ENCODE data around the gene SLC3A2.
A peak's percentile ranks its signal among the peaks of the same experiment; 100 is the strongest.

The SLC3A2 gene

GRCh38 chr11:62911137-62912130 is 30.7 kb downstream of the SLC3A2 start:
- Histone ChIP-seq H3K9me3 (no peaks in the 10 kb centered on the region), H3K4me3 (ENCODE audit: low read depth, low read length) (no peak overlapping the region; the same call in 1 of the 2 replicates), H3K4me1 (peaks cover 30% of the 10 kb centered on the region), H3K27me3 (no peaks in the 10 kb centered on the region), H3K36me3 (peaks cover 13% of the 10 kb centered on the region)
- TF ChIP-seq CTCF (IDR thresholded peaks at IDR 0.05; ENCODE audit: low read depth, low read length), result no peak
- DNase-seq, result peak; percentile 40

- H3K4me3 ChIP-seq (ENCODE audit: low read depth, low read length), result no peak overlapping the region
- no peaks in the 10 kb centered on the region for H3K27me3 ChIP-seq
- DNase-seq, result no peak
- no peak for TF ChIP-seq CTCF (IDR thresholded peaks at IDR 0.05; ENCODE audit: low read depth, low read length)
- peaks cover 13% of the 10 kb centered on the region for H3K36me3 ChIP-seq
- no peaks in the 10 kb centered on the region for H3K9me3 ChIP-seq
- H3K4me1 ChIP-seq, result peaks cover 30% of the 10 kb centered on the region
These were observed 31.6 kb downstream of the SLC3A2 start for GRCh38 chr11:62912268-62912667.

- no peak overlapping the region for H3K4me3 ChIP-seq (ENCODE audit: low read depth, low read length)
- no peak for DNase-seq
- peaks cover 18% of the 10 kb centered on the region for H3K36me3 ChIP-seq
- peaks cover 36% of the 10 kb centered on the region for H3K4me1 ChIP-seq
- H3K27me3 ChIP-seq, result no peaks in the 10 kb centered on the region
- H3K9me3 ChIP-seq, result no peaks in the 10 kb centered on the region
- no peak for TF ChIP-seq CTCF (IDR thresholded peaks at IDR 0.05; ENCODE audit: low read depth, low read length)
These were observed 33.7 kb downstream of the SLC3A2 start for GRCh38 chr11:62914416-62914815.

- Histone ChIP-seq H3K4me3 (ENCODE audit: low read depth, low read length) (no peak overlapping the region), H3K4me1 (peaks cover 18% of the 10 kb centered on the region), H3K27me3 (no peaks in the 10 kb centered on the region), H3K9me3 (no peaks in the 10 kb centered on the region), H3K36me3 (peaks cover 5% of the 10 kb centered on the region)
- TF ChIP-seq CTCF (IDR thresholded peaks at IDR 0.05; ENCODE audit: low read depth, low read length), result no peak
- no peak for DNase-seq
These were observed 37.3 kb downstream of the SLC3A2 start for GRCh38 chr11:62917906-62918502.

GRCh38 chr11:62918531-62918930 is 37.8 kb downstream of the SLC3A2 start:
- Histone ChIP-seq H3K4me3 (ENCODE audit: low read depth, low read length) (no peak overlapping the region), H3K9me3 (no peaks in the 10 kb centered on the region), H3K27me3 (no peaks in the 10 kb centered on the region), H3K4me1 (peaks cover 18% of the 10 kb centered on the region), H3K36me3 (peaks cover 5% of the 10 kb centered on the region)
- peak; percentile 83 for DNase-seq
- no peak for TF ChIP-seq CTCF (IDR thresholded peaks at IDR 0.05; ENCODE audit: low read depth, low read length)

GRCh38 chr11:62919476-62919875 is 38.8 kb downstream of the SLC3A2 start:
- H3K27me3 ChIP-seq, result no peaks in the 10 kb centered on the region
- peak overlapping the region; percentile 51 for H3K4me3 ChIP-seq (ENCODE audit: low read depth, low read length)
- no peaks in the 10 kb centered on the region for H3K9me3 ChIP-seq
- no peak for TF ChIP-seq CTCF (IDR thresholded peaks at IDR 0.05; ENCODE audit: low read depth, low read length)
- H3K36me3 ChIP-seq, result peaks cover 5% of the 10 kb centered on the region
- DNase-seq, result no peak
- H3K4me1 ChIP-seq, result peaks cover 18% of the 10 kb centered on the region
